Esophagus mucosa (tissue), 1 donor: ENCODE measurements around the gene GSG1. TPM values are rescaled to one million over a fixed set of nuclear protein-coding genes. Genes with fewer than 3 reads are reported as not detected.
A peak's percentile ranks its signal among the peaks of the same experiment; 100 is the strongest.
"Not testable (repeated sequence)": the region's sequence is repeated elsewhere in the genome, so short reads cannot be mapped to it uniquely, and the experiment has no call there.

ENCODE experiments used
- ATAC-seq: fragments of 200-7000 bp; cut with Tn5 transposase; one replicate; pipeline ENCODE4 v1.9.1; 2020
- total RNA-seq: library from RNA; stranded (reverse); gene quantifications from one replicate; pipeline ENCODE4 v1.2.4, GENCODE V29; 2023
- donor health status: DM: yes; HTN: yes; CAD: no.

GSG1 gene
- total RNA-seq, 1 donor from 2014 or later: not detected

DNA sequence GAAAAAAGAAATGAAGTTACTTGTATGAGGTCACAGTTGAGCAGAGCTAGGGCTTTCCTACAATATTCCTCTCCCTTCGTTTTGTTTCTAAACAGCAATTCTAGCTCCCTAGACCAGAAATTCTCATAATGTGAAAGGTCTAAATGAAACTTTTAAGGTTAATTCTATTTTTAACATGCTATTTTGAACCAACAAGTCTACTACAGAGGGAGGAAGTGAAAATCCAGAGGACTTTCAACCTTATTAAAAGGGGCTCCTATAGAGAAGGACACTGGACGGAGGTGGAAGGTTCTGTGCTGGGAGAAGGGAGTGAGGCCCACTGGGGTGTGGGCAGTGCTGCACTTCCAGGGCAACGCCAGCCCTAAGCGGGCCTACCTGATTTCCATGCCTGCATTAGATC, 13.4 kb downstream of the GSG1 start:
- ATAC-seq: no peak

DNA sequence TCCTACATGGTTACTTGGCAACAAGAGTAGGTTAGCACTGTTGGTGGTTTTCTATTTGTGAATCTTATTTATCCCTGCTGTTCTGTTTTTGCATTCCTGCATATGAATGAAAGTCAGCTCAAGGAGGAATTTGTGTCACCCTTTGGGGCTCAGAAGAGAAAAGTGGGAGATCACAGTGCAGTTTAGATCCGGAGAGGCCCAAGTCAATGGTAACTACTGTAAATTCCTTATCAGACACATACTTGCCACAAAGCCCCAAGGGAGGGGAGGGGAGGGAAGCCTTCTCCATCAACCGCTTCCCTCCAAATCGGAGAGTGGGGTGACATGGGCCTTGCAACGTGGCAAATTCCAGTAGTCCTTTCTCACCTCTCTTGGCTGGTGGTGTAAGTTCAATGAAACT, 15.0 kb downstream of the GSG1 start:
- ATAC-seq: no peak

DNA sequence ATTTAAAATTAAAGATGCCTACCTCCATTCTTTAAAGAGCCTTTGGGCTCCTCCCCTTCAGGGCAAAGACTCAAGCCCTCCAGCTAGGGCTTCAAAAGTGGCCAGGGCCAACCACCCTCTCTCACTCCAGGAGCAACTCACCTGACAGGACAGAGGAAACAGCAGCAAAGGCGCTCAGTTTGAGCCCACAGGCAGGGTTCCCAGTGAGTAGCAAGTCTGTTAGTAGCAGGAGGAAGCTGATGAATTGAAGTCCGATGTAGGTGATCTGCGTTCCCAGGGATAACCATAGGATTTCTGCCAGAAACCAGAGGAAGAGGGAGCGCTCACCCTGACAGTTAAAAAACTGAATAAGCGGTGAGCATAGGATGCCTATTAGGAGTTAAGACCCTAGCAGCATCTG, 15.7 kb downstream of the GSG1 start:
- ATAC-seq: no peak

DNA sequence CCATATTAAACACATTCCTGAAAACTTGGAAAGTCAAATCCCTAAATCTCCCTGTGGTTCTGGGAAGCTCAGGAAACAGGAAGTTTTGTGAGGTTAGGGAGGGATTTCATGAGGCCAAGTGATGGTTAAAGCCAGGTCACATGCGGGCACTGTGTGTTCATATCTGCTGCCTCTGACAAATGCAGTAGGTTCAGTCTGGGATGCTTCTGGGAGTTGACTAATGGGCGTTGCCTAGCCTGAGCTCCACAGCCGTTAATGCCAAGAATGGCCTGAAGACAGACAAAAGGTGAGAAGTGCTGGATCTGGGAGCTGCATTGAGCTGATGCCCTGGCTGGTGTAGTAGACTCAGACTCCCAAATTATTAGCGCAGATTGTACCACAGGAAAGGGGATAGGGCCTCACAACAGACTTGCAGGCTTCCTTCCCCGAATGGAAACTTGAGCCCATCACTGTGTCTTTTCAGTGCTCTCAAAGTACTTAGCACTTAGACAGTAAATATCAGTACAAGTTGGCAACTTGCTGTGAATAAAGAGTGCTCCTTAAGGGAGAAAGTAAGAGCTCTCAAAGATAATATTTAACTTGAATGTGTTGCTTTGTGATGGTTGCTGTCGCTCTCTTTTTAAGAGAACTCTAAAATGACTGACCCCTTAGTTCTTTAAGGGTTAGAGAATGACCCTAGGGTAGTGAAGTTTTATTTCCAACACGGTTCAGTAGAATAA, 17.3 kb downstream of the GSG1 start:
- peak; percentile 85 for ATAC-seq

DNA sequence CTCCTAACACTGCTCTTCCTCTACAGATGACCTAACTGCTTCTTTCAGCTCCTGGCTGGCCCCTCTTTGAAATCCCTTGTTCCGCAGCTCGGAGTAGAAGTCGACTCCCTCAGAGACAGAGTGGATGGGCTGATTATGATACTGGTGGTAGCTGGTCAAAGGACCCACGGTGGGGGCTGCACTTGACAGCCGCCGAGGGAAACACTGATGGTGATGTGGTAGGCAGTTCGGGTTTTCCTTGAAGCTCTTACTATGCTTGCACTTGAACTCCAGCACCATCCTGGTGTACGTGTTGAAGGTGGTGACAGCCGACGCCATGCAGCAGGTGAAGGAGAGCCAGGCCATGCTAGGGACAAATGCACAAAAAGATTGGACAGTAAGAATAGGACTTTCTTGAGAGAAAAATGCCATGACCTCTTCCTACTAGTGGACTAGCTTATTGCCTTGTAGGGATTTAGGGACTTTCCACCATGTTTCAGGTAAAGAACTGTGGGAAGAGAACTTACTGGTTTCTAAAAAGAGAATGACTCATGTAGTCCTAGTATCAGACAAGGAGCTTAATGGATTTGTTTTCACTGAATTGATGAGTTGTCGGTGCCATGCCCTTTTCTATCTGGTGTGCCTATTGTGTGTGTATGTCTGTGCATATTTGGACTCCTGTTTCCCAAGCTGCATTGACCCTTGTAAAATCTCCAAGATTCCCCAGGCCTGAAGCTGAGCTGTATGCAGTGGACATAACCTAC, 18.4 kb downstream of the GSG1 start:
- peak; percentile 91 for ATAC-seq

DNA sequence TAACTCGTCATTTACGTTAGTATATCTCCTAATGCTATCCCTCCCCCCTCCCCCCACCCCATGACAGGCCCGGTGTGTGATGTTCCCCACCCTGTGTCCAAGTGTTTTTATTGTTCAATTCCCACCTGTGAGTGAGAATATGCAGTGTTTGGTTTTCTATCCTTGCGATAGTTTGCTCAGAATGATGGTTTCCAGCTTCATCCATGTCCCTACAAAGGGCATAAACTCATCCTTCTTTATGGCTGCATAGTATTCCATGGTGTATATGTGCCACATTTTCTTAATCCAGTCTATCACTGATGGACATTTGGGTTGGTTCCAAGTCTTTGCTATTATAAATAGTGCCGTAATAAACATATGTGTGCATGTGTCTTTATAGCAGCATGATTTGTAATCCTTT, 19.8 kb downstream of the GSG1 start:
- not testable (repeated sequence) for ATAC-seq

DNA sequence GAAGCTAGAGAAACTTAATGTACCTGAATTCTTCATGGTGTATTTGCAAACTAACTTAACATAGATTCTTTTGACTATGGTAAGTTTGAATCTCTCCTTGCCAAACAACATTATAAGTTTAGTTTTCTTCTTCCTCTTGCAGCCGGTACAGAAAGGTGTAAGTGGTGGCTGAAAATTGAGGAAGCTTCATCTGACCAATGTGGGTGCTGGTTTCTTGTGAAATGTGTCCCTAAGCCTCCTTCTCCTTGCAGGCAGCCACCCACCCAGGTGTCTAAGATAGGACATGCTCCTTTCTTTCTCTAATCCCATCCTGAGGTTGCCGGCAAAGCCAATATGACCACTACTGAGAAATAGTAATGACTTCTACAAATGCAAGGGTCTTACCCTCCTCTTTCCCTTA, 20.6 kb downstream of the GSG1 start:
- ATAC-seq: no peak

DNA sequence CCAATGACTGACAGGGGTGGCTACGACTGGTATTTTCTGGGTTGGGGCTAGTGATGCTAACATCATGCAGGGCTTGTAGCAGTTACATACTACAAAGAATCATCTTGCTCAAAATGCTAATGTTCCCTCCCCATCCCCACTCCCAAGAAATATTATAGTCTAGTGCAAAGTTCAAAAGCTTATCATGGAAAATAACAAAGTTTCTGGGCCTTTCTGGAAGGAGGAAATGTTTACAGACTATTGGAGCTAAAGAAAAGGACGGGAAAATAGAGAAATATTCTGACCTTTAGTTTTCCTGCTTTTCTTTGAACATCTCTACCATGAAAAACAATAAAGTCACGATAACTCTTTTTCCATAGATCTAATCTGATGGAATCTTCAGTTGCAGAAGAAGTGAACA, 23.2 kb downstream of the GSG1 start:
- no peak for ATAC-seq

DNA sequence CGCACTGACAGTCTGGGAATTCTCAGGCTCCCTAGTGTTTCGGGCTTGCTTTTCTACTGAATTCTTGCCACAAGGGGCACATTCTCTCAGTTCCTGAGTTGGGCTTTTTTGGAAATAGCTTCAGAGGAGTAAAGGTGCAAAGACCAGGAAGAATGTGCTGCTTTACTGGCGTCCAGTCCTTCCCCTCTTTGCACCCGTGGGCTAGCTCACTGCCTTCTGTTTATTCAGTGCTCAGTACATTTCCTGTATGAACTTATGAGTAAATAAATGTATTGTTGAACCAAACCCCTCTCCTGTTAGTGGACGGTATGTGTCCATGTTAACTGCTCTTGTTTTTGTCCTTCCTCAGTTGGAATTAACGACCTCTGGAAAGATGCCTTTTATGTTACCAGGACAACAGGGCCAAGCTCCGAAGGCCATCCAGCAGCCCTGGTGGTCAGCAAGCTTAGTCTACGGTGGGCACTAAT, 24.0 kb downstream of the GSG1 start:
- no peak for ATAC-seq

DNA sequence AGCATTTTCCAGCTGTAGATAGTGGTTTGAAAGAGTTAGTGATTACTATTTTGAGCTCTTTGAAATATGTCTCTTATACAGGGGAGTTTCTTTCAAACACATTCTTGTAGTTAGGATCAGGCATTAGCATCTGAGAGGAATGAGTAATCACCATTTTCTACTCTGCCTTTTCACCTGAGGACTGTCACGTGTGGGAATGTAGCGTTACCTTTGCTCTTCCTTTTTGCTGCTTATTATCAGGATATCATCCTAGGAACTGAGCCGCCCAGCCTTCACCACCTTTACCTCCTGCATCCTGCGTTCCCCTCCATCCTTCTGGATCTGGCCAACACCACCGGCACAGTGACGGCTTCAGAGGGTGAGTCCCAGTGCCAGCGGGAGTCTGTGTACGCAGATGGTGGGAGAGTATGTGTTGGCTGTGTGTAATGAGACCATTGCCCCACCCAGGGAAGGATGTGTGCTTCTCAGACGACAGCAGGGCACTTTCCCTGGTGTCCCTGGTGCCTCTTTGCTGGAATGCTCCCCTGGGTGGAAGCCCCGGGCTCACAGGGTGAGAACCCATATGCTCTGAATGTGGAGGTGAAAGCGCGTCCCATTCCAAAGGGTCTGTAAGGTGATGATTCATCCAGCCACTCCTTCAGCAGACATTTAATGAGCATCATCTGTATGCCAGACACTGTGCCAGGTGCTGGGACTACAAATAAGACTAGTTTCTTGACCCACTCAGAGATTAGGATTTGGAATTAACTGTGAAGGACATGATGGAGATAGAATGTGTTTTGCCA, 27.5 kb downstream of the GSG1 start:
- ATAC-seq: no peak

DNA sequence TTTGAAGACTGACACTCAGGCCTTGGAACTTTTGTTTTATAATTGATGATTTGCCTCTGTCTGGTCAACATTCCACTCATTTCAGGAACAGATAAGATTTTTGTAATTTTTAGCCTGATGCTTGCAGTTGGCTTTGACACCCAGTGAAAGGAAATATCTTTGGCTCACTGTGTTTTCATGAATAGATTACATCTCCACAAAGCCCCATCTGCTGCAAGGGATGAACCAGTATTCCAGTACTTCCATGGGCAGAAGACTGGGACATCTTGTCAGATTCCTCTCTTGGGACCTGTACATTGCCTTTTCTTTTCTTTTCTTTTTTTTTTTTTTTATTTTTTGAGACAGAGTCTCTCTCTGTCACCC, 28.4 kb downstream of the GSG1 start:
- no peak for ATAC-seq

DNA sequence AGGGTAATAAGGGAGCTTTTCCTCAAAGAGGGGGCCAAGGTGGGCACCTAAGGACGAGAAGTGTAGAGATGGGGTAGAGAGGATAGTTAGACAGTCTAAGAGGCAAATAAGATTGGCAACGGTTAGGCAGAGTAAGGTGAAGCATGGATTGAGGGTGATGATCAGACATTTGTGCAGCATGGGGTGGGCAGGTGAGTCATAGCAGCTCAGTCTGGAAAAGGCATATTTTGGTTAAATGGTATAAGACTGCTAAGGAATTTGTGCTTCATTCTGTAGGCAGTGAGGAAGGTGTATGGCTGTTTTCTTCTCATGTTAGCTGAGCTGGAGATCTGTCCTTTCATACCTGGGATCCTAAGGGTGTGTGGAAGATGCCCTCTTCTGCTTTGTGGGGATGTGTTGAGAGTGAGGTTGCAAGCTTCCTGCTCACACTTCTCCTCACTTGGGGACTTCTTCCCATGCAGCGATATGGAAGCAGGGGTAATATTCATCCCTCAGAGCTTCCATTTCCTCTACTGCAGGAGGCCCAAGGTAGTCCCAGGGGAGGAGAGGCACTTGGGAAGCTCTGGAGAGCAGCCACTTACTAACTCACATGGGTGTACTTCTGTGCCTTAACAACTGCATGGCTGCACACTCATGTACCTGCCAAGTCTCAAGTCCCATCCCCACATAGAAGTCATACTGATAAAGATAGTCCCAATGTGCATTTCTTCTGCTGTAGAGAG, 28.9 kb downstream of the GSG1 start:
- ATAC-seq: no peak

DNA sequence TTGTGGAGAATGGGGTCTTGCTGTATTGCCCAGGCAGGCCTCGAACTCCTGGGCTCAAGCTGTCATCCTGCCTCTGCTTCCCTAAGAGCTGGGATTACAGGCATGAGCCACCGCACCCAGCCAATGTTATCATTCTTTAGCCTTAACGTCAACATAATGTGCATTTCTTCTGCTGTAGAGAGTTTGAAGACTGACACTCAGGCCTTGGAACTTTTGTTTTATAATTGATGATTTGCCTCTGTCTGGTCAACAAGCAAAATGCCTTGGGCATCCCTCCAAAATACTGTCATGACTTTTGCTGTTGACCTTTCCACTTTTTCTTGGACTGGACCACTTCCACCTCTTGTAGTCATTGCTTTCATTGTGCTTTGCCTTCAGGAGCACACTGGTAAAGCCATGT, 30.3 kb downstream of the GSG1 start:
- no peak for ATAC-seq

DNA sequence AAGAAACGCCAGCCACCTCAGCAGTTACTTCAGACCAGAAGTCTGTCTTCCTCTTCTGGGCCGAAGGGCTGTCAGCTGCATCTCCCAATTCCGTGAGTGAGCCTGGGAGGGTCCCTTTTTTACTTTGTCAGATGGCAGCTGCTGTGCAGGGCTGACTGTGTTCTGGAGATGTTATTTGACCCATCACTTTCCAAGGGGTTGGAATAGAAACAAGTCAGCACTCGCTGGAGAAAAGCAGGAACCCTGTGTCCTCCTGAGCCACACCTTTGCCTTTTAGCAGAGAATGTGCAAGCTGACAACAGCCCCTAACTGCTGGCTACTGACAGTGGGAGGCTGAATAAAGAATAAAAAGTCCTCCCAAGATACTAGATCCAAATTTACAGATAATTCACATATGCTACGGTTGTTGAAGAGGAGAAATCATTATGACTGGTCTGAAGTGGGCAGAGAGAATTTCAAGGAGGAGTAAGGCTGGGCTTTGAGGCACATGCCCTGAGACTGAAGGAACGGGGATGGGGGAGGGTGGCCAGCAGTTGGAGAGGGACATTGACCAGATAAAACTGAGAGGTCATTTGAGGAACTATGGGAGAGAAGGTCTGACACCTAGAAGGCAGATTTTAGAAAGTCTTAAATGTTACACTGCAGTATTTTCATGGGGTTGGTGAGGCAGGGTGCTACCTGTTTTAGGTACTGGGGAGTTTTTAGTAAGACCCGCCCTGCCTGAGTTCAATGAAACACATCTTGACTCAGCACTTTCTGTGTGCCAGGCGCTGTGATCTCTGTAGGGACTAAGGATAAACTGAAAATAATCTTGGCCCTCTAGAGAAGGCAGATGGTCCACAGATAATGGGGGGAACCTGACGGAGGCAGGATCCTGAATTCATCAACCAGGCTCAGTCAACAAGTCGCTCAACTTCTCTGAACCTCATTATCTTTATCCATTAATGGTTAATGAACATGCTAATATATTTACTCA, 31.9 kb downstream of the GSG1 start:
- ATAC-seq: peak; percentile 72

DNA sequence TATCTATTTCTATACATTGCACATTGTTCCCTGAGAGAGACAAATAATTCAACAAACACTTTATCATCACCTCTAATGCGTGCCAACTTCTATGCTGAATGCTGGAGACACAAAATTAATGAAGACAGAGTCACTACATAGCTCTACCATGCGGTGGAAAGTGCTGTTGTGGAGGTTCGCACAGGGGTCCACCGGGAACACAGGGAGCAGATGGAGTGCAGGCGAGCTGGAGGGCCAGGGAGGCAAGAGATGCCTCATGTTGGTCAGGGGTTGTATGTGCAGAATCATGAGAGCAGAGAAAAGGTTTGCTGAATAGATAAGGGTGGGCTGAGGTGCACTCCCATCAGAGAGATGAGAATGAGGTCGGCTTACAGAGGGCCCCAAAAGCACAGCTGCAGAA, 34.1 kb downstream of the GSG1 start:
- no peak for ATAC-seq

DNA sequence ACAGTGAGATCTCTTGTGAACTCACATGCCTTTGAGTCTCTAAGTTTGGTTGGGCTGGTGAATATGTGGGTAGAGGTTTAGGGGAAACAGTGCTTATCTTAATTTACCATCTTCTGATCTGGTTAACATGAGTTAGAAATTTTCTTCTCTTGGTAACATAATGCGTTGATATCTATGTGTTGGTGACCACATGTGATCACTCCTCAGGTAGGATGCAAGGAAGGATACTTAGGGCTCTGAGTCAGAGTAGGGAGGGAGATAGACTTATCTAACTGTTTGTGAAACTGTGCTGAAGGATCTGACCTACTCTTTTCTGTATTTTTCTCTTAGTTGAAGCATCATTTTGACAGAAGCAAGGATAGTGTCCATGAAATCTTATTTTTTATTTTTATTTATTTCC, 36.1 kb downstream of the GSG1 start:
- no peak for ATAC-seq

DNA sequence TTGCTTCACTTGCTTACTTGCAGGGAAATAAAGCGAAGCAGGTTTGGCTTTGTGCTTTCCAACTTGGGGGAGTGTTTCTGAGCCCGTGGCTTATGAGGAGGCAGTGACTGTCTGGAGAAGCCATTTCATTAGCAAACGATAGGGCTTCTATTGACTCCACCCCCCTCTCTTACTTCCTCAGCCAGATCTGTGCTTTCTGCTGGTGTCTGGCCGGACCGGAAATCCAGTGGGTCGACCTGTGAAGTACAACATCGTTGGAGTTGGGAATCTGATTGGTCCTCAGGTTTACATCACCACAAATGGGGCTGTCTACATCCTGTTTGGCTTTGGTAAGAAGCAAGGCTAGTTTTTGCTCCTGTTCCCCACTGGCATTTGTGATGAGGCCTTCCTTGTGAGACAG, 37.0 kb downstream of the GSG1 start:
- ATAC-seq: no peak

DNA sequence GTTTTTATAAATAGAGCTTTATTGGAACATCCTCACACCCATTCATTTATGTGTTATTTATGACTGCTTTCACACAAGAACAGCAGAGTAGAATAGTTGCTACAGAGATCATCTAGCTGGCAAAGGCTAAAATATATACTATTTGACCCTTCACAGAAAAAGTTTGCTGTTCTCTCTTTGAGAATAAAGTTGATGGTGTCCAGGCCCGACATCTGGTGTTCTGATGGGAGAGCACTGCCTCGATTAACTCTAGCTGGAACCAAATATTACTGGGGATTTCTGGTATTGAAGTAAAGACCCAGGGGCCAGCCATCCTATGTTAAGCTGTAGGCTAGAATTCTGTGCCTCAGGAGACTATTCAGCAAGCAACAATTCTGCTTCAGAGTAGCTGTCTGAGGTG, 37.5 kb downstream of the GSG1 start:
- no peak for ATAC-seq

DNA sequence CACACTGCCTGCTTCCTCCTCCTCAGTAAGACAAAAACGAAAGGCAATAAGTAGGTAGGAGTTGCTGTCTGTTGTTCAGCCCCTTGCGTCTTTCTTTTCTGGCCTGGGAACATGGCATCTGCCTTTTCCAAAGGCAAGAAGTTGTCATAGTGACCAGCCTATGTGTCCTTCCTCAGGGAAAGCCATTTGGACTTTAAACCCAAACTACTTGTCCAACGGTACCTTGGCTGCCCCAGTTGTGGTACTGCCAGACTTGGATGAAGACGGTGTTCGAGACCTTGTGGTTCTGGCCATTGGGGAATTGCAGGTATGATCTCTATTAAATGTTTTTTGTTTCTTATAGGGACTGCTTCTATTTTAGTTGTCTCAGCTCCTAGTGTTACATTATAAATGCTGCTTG, 40.8 kb downstream of the GSG1 start:
- ATAC-seq: no peak

DNA sequence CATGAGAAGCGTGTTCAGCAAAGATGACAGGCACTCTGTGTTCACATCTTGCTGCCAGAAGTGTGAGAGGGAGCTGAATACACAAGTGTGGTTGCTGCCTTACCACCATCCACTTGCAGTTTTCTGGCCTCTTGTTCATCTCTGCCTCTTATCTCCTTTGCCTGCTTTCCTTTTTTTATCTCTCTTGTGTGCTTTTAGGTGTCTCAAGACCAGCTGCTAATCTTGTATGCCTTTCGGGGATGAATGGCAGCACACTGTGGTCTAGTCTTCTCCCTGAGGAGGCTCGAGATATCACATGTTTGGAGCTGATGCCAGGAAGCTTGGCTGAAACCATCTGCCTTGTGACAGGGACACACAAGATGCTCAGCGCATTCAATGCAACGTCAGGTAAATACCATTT, 42.1 kb downstream of the GSG1 start:
- ATAC-seq: no peak

DNA sequence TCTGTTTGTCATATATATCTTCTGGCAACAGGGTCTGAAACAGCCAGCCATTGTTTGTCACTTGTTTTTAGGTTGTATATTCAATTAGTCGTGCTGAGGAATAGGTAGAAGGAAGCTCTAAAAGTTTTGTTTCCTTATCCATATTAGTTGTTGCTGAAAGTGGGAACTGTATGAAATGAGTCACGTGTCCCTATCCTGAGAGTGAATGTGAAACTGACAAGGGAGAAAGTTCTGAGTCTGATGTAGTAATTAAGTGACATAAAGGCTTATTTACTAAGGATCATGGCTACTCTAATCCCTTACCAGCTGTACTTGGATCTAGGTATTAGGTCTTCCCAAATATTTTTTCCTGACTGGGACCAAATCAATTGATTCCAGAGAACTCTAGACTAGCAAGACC, 42.9 kb downstream of the GSG1 start:
- no peak for ATAC-seq

DNA sequence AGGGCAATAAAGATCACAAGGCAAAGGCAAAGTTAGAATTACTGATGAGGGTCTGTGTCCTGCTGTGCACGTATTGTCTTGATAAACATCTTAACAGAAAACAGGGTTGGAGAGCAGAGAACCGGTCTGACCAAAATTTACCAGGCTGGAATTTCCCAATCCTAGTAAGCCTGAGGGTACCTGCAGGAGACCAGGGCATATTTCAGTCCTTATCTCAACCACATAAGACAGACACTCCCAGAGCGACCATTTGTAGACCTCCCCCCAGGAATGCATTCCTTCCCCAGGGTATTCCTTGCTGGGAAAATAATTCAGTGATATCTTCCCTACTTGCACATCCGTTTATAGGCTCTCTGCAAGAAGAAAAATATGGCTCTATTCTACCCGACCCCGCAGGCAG, 49.9 kb downstream of the GSG1 start:
- not testable (repeated sequence) for ATAC-seq
